Measurements from ENCODE around the gene INHBB.

INHBB gene

GRCh38 chr2:120360307-120360855, 14.4 kb downstream of the INHBB start:
- no peak for DNase-seq

GRCh38 chr2:120362926-120363325, 17.0 kb downstream of the INHBB start:
- no peak for DNase-seq

GRCh38 chr2:120365236-120365793, 19.4 kb downstream of the INHBB start:
- no peak for DNase-seq

- DNase-seq = no peak
Measured at GRCh38 chr2:120366698-120367097, 20.8 kb downstream of the INHBB start.

GRCh38 chr2:120367221-120367620, 21.3 kb downstream of the INHBB start:
- no peak for DNase-seq

GRCh38 chr2:120367649-120368048, 21.7 kb downstream of the INHBB start:
- DNase-seq = no peak

- DNase-seq = no peak
Measured at GRCh38 chr2:120368086-120368485, 22.1 kb downstream of the INHBB start.

GRCh38 chr2:120369250-120369649, 23.3 kb downstream of the INHBB start:
- no peak for DNase-seq

- DNase-seq = no peak
Measured at GRCh38 chr2:120371969-120372625, 26.2 kb downstream of the INHBB start.

- DNase-seq = no peak
Measured at GRCh38 chr2:120372816-120373215, 26.9 kb downstream of the INHBB start.

- DNase-seq = no peak
Measured at GRCh38 chr2:120373424-120373823, 27.5 kb downstream of the INHBB start.

GRCh38 chr2:120374821-120375220, 28.9 kb downstream of the INHBB start:
- no peak for DNase-seq

GRCh38 chr2:120375251-120376020, 29.5 kb downstream of the INHBB start:
- no peak for DNase-seq

- DNase-seq = no peak
Measured at GRCh38 chr2:120376101-120376500, 30.2 kb downstream of the INHBB start.

- no peak for DNase-seq
Measured at GRCh38 chr2:120376679-120377640, 31.0 kb downstream of the INHBB start.

GRCh38 chr2:120378605-120379004, 32.7 kb downstream of the INHBB start:
- DNase-seq = no peak

- DNase-seq = no peak
Measured at GRCh38 chr2:120379916-120380893, 34.3 kb downstream of the INHBB start.

- no peak for DNase-seq
Measured at GRCh38 chr2:120381192-120381591, 35.3 kb downstream of the INHBB start.

GRCh38 chr2:120381661-120382060, 35.7 kb downstream of the INHBB start:
- no peak for DNase-seq

GRCh38 chr2:120382541-120383144, 36.7 kb downstream of the INHBB start:
- no peak for DNase-seq

GRCh38 chr2:120383191-120383590, 37.3 kb downstream of the INHBB start:
- DNase-seq = no peak

Measured in left hindlimb (tissue), 1 donor.